Kidney glomerular epithelial cell (primary cell): Measurements from ENCODE around the gene BCL2L2.
"Not testable (repeated sequence)": the region's sequence is repeated elsewhere in the genome, so short reads cannot be mapped to it uniquely, and the experiment has no call there.

Source experiments
- DNase-seq: peaks from one replicate; lab custom pipeline; 2025; lab: John Stamatoyannopoulos, UW

The BCL2L2 gene, protein sequence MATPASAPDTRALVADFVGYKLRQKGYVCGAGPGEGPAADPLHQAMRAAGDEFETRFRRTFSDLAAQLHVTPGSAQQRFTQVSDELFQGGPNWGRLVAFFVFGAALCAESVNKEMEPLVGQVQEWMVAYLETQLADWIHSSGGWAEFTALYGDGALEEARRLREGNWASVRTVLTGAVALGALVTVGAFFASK

DNA sequence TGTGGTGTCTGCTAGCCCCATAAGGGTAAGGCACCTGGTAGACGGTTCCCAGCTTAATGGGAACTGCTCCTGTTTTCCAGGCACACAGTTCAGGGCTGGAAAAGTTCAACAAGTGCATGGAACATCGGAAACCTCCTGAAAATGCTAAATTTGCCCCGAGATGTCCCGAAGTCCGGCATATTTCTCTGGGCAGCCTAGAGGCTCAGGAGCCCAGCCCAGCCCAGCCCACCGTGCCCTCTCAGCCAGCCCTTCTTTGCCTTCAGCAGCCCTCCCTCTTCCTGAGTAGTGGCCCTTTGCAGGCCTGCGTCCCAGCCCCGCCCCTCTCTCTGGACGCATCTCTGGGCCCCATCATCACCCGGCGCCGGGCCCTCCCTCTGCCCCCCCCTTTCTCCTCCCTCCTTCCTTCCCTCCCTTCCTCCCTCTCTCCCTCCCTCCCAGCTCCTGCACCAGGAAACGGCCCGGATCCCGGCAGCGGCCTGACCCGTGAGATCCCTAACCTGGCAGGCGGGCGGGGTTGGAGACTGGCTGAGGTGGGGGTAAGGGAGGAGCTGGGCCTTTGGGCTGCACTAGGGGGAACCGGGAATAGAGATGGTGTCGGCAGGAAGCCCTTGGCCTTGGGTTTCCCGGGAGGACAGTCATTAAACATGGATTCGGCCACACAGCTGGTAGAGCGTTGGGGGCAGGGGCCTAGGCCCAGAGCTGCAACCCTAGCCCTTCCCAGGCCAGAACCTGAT lies at the start of gene BCL2L2:
Gene BCL2L2 (plus strand): TSS at position 422 of the 734 bp plus-strand sequence. CDS start 935 bp downstream, outside the sequence.
- DNase-seq: peak; percentile 85

DNA sequence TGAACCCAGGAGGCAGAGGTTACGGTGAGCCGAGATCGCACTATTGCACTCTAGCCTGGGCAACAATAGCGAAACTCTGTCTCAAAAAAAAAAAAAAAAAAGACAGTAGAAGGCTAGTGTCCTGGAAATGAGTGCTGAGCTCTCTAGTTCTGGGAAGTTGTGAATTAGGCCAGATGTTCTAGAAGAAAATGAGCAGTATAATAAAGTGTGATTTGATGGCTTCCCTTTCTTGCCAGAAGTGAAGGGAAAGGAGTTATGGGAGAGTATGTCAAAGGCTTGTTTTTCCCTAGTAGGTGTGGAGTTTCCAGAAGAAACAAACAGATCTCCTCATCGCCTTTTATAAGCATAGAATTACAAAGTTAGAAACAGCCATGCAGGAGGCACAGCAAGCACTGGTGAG lies 48.4 kb upstream of the BCL2L2 start:
- DNase-seq: no peak

DNA sequence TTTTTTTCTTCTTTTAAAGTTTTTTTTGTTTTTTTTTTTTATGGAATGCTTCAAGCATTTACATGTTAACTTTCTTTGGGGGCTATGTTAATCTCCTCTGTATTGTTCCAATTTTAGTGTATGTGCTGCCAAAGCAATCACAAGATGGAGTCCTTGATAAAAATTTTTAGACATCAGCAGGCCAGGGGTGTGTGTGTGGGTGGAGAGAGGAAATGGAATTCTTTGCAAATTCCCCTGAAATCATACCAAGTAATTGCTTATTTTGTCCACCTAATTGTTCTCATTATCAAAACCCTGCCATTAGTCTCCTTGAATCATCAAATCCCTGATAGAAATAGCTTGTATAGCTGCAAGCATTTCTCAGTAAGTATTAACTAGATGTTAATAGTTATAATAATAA lies 47.2 kb upstream of the BCL2L2 start:
- no peak for DNase-seq

DNA sequence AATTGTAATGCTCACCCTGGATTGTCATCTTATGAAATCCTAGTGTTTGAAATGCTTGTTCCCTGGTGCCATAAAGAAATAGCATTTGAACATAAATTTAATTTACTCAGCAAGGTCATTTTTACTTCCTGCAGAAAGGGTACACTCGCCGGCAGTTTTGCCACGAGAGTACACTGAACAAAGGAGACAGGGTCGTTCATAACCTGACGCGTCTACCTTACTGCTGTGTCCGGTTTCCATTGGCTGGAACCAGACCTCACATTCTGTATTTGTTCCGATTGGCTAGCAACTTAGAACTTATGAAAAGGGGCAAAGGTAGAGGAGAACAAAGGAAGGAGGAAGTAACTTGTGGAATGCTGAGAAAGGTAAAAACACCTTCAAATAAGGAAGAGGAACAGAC lies 45.8 kb upstream of the BCL2L2 start:
- not testable (repeated sequence) for DNase-seq

DNA sequence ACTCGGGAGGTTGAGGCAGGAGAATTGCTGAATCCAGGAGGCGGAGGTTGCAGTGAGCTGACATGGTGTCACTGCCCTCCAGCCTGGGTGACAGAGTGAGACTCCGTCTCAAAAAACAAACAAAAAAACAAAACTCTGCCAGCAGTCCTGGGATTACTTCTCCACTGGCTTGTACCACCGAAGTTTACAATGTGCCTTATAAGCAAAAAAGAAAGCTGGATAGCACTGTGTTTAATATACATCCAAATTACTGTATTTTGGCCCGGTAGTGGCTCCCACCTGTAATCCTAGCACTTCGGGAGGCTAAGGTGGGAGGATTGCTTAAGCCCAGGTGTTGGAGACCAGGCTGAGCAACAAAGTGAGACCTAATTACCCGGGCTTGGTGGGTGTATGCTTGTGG lies 37.4 kb upstream of the BCL2L2 start:
- no peak for DNase-seq

DNA sequence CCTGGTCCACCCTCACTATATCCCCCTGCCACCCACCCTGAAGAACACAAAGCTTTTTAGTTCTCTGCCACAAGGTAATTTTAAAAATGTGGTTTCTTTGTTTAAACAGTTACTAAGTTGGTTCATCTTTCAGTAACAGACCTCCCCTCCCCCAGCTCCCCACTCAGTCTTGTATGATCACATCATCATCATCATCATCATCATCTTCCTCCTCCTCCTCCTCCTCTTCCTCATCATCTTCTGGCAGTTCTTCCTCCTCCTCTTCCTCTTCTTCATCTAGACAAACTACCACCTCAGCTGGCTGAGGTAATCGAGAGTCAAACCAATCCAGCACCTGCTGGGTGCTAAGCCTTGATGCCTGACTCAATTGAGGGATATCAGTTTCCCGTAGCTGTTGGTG lies 31.2 kb upstream of the BCL2L2 start:
- DNase-seq: no peak

DNA sequence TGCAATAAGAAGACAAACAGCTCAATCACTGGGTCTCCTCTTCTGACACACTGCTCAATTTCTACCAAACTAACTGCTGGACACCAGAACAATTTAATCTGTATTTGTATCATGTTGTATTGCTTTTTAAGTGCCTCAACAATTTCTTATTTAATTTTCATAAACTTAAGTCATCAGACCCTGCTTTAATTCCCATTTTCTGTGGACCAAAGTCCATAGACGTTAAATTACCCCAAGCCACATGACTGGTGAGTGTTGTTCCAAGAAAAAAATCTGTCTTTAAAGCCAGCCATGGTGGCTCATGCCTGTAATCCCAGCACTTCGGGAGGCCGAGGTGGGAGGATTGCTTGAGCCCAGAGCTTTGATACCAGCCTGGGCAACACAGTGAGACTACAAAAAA lies 29.4 kb upstream of the BCL2L2 start:
- DNase-seq: no peak

DNA sequence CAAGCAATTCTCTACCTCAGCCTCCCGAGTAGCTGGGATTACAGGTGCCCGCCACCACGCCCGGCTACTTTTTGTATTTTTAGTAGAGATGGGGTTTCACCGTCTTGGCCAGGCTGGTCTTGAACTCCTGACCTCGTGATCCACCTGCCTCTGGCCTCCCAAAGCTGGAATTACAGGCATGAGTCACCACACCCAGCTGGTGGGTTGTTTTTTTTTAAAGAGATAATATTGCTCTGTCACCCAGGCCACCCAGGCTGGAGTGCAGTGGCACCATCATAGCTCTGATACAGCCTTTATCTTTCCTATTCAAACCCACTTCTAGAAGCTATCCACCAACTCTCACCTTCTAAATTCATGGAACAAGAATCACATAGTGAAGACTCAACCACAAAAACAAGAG lies 28.7 kb upstream of the BCL2L2 start:
- not testable (repeated sequence) for DNase-seq

DNA sequence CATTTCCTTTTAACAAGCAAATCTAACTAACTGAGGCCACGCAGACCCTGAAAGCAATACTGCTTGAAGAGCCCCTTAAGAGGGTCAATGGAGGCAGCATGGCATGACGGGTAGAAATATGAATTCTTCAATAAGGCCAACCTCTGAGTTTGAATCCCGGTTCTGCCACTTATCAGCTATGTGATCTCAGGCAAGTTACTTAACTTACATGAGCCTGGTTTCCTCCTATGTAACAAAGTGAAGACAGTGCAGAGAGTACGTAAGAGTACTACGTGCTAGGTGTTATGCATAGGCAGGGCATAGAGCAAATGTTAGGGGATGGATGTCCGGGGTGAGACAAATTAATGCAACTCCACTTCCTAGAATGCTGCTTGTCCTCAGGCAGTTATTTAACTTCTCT lies 25.4 kb upstream of the BCL2L2 start:
- no peak for DNase-seq

DNA sequence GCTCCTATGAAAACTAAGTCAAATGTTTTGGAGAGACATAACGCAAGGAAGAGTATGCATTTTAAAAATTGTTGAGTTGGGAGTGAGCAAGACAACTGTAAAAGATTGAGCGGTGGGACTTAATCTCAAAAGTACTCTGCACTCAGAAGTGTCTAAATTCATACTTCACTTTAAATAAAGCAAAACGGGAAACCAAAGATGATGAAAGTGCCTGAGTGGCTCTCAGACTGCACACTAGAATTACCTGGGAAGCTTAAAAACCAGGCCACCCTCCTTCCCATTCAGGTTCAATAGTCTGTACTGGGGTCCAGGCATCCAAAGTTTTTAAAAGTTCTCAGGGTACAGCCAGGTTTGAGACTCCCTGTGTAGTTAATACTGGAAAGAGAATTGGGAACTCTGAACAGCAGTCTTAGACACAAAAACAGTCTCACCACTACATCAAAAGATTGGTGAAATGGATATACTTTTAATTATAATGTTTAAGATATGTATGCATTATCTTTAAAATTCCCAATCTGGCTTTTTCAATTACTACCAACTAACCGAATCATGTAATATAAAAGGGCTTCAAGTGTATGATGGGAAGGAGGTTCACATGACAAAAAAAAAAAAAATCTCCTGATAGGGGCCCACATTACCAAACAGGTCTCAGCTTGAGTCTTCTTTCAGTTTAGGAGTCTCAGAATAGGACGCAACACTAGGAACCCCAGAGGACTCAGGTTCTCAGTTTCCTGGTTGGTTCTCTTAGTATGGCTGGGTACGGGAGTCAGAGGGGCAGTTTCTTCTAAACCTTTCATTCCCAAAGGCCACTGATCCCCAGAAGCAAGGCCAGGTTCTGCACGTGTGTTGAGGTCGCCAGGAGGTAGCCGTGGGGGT lies 21.7 kb upstream of the BCL2L2 start:
- DNase-seq: no peak

DNA sequence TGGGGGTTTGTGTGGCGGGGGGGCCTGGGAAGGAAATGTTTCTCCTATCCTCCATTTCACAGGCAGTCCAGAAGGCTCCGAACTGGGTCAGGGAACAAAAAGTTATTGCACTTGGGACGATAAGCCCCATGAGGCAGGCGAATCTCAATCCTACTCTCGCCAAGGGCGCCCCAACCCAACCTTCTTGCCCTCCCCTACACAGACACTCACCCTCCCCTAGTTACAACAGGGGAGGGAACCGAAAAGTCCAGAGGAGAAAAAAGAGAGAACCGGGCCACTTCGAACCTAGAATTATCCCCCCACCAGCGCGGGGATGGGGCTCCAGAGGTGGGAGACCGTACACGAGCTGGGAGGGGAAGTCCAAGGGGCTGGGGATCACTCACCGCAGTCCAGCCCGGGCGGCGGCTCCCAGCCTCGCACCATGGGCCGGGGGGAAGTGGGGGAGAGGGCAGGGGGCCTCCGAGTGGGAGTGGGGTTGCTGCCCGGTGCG lies 21.1 kb upstream of the BCL2L2 start:
- peak; percentile 22 for DNase-seq

DNA sequence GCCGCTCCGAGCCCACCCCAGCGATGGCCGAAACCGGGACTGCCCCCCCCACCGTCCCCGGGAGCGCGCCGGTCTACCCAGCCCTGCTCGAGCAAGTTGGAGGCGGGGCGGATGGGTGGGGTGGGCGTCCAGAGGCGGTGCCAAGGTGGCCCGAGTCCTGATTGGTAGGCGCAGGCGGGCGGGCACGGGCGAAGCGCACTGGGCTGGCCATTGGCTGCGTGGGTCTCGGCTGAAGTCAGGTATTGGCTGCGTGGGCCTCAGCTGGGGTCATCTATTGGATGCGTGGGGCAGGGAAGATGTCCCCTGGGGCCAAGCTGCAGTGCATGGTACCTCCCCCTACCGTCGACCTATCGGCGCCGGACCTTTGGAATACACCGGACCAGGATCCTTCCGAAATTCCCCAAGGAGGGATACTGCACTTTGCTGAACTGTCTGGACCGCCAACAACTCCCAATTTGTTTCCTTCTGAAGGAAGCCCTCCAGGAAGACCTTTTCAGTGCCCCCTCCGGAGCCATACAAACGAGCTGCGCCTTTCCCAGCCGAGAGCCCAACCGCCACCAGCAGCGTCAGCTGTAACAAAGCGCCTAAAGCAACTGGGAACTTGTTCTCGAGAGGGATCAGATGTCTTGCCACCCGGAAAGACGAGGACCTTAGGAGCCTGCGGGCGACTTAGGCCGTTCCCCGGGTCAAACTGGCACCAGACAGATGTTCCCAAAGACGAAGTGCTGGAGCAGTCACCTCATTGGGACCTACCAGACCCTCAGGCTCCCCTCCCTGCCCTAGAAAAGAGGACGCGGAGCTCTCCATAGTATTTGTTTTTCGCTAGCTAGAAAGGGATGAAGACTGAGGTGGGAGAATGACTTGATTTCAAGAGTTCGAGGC lies 20.4 kb upstream of the BCL2L2 start, which contains the start of gene HOMEZ:
Gene HOMEZ (minus strand): TSS at position 113 of the 882 bp plus-strand sequence. CDS start 180 bp downstream, outside the sequence.
- DNase-seq: peak; percentile 99

DNA sequence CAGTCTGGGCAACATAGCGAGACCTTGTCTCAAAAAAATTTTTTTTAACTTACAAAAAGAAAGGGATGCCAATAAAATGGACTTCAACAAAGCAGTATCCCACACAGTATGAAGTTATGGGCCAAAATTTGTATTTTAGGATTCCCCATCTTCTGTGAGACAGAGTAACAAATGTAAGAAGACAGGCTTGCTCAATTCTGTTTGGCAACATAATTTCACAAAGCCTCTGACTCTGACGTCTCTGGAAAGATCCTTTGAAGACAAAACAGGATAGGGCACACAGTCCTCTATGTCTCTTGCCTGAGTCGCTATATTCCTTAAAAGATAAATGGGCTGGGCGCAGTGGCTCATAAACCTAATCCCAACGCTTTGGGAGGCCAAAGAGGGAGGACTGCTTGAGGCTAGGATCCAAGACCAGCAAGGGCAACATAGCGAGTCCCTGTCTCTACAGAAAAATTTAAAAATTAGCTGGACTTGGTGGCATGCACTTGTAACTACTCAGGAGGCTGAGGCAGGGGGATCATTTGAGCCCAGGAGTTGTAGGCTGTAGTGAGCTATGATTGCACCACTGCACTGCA lies 19.6 kb upstream of the BCL2L2 start:
- no peak for DNase-seq

DNA sequence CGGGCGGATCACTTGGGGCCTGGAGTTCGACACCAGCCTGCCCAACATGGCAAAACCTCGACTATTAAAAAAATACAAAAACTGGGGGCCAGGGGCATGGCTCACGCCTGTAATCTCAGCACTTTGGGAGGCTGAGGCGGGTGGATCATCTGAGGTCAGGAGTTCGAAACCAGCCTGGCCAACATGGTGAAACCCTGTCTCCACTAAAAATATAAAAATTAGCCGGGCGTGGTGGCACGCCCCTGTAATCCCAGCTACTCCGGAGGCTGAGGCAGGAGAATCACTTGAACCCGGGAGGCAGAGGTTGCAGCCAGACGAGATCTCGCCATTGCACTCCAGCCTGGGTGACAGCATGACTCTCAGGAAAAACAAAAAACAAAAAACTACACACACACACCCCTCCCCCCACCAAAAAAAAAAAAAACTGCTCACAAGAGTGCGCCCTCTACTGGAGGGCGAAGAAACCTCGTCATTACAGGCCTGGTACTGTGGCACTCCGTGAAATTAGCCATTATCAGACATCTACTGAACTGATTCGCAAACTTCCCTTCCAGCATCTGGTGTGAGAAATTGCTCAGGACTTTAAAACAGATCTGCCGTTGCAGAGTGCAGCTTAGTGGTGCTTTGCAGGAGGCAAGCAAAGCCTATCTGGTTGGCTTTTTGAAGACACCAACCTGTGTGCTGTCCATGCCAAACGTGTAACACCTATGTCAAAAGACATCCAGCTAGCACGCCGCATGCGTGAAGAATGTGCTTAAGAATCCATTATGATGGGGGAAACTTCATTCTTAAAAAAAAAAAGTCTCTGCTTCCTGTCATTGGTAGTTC lies 11.7 kb upstream of the BCL2L2 start:
- DNase-seq: peak; percentile 35

DNA sequence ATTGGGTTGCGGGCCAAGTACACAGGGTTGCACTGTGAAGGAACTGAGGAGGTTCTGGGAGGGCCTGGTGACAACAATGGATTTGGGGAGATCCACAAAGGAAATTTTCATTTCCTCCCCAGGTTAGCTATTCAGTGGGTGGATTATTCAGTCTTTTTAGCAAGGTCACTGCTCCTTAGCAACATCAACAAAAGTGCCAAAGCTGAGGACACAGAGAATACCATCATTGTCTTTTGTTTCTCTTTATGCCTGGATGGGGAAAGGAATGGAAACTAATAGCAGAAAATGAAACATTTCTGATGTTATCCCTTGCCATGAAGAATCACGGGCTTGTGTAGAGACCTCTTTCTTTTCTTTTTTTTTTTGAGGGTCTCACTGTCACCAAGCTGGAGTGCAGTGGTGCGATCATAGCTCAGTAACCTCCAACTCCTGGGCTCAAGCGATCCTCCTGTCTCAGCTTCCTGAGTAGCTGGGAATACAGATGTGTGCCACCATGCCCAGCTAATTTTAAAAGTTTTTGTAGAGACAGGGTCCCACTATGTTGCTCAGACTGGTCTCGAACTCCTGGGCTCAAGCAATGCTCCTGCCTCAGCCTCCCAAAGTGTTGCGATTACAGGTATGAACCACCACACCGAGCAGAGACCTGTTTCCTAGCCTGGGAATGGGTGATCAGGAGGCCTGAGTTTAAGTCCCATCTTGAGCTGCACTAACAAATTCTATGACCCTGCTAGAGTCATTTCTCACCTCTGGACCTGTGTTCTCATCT lies 10.4 kb upstream of the BCL2L2 start:
- no peak for DNase-seq

DNA sequence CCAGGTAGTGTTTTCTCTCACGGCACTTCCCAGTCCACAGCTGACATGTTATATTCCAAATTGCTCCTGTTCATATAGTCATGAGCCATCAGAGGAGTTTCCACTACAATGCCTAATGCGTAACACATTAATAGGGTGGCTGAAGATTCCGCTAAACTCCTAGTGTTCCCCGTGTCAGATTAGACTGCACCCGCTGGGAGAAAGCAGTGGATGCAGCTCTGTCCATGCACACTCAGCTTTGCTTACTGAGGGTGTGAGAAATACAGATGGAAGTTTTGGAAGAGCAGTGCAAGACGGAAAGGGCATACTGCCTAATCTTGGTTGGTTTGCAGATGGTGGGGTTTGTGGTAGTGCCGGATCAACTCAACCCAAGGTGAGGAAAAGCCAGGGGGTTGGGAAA lies 9.5 kb upstream of the BCL2L2 start:
- no peak for DNase-seq

DNA sequence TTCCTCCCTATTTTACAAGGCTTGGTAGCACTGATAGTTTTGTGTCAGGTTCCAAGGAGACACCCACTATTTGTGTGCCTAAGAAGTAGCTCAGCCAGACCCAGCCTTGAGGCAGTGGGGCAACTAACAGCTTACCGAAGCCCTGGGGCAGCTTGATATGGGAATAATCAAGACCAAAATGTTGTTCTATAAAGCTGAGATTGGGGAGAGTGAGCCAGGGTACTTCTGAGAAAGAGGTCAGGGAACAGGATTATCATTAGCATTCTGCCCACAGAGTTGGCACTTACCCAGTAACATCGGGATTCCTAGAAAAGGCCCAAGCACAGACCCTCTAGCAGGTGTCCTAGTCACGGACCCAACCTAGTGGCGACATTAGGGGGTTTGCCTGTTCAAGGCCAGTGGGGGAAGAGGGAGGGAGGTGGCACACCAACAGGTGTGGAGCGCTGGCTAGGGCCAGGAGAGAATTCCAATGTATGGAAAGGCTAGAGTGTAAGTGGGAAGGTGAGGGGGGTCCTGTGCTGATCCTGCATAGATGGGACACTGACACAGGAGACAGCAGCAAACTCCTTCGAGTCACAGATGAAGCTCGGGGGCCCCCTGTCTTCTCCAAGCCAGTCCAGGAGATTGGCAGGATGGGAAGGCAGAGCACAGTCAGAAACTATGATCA lies 8.9 kb upstream of the BCL2L2 start:
- no peak for DNase-seq

DNA sequence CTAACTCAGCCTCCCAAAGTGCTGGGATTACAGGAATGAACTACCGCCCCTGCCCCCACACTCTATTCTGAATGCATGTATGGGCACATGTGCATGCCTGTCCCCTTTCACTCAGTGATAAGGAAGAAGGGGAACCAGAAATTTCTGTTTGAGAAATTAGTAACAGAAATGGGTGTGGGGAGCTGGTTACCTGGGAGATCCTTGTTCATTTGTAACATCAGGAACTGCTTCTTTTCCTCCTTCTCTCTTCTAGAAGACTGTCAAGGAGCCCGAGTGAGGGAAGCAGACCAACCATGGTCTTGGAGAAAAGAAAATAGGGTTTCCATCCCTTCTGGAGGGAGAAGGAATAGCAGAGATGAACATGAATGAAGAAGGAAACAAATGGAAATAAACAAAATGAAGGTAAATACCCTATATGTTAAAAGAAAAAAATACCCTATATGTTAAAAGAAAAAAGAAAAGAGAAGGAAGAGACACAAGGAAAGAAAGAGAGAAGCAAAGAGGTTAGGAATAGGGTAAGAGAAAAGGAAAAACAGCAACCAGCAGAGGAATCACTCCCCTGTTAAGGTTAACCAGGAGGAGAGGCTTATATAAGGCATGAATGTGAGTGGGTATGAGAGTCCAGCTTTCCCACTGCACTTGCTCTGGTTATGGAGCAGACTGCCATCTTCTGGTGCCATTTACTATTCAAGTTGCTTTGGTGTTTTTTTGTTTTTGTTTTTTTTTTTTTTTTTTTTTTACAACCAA lies 7.2 kb upstream of the BCL2L2 start:
- peak; percentile 30 for DNase-seq
